Activated T-helper 1 cell treated with Interleukin-2 at 50 U/mL for 16 hours (primary cell): ENCODE results near the gene CALM1.
"Not testable (repeated sequence)": the region's sequence is repeated elsewhere in the genome, so short reads cannot be mapped to it uniquely, and the experiment has no call there.

Experiments
- DNase-seq: peaks from one replicate; pipeline ENCODE4 v3.0.0-alpha.2; 2020; ENCODE audit warnings: low read depth

Gene CALM1

DNA sequence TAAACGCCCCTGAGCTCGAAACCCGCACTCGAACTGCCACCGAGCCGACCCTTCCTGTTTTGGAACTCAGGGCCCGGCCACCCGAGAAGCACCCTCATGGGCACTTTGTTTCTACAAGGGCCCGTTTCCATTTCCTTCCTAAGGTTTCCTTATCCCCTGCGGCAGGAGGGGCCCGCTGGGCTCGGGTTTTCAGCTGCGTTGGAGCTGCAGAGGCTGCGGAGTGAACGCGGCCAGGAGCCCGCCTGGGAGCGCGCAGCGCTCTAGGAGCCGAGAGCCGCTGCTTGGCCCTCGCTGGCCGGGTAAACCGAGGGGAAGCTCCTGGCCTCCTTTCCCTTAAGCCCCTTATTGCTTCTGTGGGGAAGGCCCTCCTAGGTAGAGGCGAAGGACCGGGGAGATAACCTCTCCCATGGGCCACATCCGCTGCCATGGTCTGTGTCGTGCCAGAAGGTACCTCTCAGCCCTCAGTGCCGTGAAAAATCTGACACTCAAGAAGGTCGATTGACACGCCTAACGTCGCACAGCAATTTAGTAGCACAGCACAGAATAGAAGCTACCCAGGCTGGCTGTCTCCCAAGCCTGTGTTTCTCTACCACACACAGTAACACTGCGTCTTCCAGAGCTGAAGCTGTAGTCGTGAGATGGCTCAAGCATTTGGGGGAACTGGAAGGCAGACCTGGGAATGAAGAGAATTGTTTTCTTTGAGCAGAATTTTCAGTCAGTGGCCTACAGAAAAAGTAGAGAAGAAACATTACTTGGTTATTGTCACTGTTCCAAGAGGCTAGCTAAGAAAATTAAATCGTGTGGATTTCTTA lies 12.9 kb upstream of the CALM1 start:
- DNase-seq, result peak; percentile 58

DNA sequence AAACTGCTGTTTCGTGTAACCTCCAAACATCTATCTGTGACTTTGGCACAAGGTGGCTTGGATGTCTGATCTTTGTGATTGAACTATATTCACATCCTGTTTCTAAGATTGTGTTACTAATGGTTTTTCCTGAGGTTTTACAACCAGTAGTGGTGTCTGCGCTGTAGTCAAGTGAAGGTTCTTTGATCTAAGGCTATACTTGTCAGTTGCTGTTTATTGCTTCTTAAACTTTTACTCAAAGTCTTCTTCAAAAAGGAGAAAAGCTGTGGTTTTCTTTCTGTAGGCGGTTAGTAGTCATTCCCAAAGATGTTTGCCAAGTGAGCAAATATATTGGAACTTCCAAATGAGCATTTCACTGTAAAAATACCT lies 12.3 kb upstream of the CALM1 start:
- no peak for DNase-seq

DNA sequence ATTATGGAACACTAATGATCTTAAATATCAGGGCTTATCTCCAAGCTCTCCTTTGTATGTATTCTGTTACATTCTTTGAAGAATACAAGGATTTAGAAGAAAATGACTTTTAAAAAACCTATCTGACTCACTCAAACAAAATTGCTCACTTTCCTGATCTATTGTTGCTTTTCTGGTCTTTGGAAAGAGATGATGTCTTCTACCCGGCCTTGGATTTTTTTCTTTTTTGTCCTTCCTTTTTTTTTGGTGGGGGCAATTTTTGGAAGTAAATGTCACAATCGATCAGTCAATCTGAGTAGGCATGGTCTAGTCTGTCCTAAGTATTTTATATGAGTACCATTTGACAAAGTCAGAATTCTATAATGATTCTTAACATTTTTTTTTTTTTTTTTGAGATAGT lies 10.5 kb upstream of the CALM1 start:
- no peak for DNase-seq

DNA sequence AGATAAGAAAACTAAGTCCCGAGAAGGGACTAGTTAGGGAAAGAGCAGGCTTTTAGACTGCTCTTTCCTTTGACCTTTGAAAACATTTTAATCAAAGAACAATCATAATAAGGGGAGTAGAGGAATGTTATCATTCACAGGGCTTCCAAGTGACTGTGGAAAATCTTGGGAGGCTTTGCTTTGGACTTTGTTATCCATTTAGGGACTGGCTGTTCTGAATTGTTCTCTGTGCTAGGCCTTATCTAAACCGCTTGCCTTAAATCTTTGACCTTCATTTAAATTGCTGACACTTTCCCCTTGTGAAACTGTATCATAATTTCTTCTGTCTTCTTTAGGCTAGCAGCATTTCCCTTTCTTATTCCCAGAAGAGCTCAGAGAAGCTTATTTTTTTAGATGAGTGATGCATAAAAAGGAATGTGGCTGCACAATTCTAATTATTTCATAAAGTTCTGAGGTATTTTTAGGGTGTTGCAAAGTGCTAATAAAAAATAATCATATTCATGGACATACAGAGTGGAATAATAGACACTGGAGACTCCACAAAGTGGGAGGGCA lies 9.5 kb upstream of the CALM1 start:
- DNase-seq, result no peak

DNA sequence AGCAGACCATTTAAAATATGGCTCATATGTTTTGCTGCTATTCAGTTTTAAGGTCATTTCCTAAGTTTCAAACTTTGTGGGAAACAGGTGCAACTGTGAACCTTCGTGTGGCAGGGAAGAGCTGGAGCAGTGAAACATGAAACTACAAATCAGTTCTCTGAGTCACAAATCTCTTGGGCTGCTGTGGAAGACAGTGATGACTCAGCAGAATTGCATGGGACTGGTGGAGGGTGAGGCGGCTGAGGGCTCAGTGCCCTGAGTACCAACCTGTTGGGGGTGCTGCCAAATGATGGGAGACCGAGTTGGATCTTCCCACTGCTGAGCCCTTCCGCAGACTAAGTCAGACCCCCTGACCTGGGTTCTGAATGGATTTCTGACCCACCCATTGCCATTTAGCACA lies 8.4 kb upstream of the CALM1 start:
- no peak for DNase-seq

DNA sequence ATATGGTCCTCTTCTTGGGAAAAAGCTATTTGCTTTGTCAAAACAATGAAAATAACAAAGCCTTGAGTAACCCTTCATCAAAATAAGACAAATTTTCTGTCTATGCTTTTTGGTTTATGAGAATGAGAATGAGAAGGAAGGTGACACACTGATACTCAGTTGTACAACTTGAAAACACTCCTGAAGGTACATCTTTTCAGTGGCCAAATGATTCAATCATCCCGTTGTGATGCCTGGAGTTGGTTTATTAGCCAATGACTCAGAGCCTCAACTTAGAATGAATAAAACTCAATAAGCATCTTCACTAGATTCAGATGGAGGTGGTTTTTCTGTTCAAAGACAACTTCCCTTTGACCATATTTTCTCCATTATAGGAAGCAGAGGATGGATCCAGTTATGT lies 7.8 kb upstream of the CALM1 start:
- DNase-seq, result no peak

DNA sequence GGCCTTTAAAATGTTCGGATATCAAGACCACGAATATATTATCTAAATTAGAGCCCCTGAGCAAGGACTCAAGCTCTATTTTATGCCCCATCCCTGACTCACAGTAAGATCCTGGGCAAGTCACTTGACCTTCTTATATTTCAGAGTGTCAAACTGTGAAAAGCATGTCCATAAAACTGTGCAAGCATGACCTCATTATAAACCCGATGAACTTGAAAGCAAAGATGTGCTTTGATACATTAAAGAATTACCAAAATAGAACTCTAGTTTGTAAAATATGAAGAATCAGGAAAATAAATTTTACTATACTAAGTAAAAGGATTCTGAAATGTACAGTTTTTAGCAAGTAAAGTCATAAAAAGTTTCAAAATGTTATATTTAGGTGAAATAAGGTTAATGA lies 2.9 kb upstream of the CALM1 start:
- no peak for DNase-seq

DNA sequence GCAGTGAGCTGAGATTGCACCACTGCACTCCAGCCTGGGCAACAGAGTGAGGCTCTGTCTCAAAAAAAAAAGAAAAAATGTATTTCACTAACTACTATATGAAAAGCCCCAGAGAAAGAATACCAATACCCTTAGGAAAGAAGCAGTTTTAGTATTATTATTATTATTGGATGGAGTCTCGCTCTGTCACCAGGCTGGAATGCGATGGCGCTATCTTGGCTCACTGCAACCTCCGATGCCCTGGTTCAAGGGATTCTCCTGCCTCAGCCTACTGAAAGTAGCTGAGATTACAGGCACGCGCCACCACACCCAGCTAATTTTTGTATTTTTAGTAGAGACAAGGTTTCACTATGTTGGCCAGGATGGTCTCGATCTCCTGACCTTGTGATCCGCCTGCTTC lies 2.0 kb upstream of the CALM1 start:
- DNase-seq, result not testable (repeated sequence)

DNA sequence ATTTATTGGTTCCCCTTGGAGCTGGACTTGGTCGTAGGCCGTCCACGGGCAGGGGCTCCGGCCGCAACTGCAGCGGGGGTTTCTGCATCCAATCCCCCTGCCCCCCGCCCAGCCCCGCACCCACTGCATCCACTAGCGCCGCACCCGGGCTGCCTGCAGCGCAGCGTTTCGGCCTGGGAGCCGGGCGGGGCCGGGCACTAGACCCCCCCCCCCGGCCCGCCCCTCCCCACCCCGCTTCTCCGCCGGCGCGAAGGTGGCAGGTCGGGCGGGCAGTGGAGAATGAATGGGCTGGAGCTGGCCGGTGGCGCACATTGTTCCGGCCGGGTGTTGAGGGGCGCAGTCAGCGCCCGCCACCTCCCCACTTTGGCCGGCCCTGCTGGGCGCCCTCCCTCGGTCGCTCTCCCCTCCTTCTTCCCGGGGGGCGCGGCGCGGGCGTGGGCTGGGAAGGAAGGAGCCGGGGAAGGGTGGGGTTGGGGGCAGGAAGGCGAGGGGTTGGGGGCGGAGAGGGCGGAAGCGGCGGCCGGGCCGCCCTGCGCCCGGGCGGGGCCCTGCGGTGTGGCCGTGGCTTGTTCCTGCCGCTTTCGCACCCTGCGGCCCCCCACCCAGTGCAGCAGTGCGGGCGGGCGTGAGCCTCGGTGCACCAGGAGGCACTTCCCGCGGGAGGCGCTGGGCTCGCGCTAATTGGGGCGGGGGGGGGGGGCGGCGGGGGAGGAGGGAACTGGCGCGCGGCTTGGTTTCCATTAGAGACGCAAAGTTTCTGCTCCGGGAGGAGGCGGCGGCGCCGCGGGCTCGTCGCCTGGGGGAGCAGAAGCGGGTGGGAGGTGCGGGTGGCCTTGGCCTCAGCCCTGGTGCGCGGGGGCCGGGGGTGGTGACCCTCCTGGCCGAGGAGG lies 841 bp downstream of the CALM1 start:
- DNase-seq, result peak; percentile 59

DNA sequence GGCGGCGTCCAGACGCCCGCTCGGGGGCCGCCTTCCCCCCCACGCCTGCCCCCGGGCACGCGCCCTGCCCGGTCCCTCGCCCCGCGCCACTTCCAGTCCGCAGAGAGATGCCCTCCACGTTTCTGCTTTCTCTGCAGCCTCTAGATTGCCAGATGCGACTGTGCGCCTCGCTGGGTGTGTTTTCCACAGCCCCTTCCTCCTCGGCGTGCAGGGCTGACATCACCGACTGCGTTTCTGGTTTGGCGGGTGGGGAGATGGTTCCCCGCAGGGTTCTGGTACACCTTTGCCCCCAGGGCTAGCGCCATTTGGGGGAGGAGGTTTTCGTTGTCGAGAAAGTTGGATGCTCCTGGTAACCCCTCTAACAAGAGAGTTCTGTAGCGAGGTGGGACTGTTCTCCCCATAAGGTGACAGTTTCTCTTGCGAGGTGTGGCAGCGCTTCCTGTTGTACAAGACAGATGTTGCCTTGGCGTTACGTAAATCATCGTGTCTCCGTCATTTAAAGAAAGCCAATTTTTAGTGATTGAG lies 1.5 kb downstream of the CALM1 start:
- DNase-seq, result peak; percentile 35

DNA sequence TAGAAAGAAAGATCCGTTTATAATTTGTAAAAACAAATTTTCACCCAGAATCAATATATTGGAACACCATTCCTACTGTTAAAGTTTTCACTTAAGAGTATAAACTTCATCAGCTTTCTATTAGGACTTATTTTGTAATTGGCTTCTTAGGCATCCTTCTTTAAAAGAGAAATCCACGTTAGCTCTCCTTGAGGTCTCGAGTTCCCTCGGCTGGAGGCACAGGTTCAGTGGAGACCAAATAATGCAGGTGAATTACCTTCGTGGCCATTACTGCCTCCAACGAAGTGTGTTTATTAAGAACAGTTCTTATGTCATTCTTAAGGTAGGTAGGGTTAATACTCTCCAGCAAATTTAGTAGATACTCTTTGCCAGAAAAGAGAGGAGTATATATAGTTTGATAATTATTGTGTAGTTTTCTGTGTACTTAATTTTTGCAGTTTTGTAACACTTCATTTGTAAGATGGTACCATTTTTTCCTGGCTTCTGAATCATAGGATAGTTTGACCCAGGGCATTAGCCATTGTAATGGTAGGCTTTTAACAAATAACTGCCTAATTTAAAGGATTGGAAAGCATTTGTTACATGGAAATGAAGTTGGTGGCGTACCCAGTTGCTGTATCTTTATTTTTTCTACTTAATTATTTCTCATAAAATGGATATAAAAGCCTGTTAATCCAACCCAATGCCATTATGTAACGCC lies 2.2 kb downstream of the CALM1 start:
- DNase-seq, result no peak

DNA sequence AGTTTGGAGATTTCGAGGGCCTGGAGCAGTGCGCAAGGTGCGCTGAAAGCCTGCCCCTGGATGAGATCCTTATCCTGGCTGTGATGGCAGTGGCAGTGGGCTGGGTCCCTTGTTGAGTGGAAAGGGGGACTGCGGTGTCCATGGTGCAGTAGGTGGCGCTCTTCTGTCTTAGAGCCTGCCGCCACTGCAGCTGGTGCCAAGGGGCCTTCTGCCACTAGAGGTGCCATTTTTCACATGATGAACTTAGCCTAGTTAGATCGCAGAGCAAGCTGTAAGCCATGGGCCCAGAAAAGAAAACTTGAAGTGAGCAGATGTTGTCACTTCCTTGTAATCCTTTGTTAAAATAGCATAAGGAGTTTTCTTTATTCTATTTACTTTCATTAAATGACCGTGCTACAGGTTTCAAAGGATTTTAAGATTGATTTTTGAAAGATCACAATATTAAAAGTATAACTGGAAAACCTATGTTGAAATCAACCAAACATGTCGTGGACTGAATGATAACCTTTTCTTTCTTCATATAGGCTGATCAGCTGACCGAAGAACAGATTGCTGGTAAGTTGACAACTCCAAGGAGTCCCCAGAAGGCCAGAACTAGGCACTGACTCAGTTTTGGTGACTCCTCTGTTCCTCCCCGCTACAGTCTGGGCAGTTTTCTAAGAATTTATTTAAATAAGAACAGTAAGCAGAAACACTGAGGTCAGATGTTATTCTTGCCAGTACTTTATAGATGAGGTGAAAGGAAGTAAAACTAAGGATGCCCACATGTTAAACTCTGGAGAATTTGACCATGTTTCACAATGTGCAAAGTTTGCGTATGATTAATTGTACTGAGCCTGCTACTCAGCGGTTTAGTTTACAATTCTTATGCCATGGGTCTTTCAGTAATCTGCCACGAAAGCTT lies 3.0 kb downstream of the CALM1 start:
- DNase-seq, result peak; percentile 69

DNA sequence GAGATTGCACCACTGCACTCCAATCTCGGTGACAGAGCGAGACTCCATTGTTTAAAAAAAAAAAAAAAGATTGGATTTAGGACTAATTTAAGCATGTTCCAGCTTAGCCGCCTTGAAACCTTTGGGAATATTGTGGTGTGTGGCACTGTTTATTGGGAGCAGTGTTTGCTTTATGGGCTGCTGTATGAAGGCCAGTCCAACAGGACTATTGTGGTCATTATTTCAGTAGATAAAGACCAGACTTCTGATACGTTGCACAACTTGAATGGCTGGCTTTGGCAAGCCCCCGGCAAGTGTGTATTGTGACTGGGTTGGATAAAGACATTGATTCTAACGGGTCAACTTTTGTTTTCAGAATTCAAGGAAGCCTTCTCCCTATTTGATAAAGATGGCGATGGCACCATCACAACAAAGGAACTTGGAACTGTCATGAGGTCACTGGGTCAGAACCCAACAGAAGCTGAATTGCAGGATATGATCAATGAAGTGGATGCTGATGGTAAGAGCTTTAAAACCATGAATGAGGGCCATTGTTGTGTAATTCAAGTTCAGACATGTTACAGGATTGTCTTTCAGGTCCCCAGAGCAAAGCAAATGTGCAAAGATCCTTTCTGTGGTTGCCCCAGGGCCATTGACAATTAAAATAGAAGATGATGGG lies 4.2 kb downstream of the CALM1 start:
- no peak for DNase-seq

DNA sequence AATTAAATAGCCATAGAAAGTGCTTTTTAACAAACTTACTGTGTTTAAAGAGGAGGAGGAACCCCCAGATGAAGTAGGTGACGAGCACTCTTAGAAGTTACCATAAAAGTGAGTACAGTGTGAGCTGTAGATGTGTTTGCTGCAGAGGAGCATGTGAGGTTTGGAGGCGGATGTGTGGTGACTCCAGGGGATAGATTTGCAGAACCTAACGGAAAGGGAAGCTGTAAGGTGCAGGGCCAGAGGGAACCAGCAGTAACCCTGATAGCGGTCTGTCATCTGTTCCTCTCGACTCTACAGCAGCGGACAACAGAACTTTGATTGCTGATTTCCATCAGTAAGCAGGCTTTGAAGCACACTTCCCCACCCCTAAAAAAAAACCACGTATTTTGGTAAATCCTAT lies 5.2 kb downstream of the CALM1 start:
- DNase-seq, result no peak

DNA sequence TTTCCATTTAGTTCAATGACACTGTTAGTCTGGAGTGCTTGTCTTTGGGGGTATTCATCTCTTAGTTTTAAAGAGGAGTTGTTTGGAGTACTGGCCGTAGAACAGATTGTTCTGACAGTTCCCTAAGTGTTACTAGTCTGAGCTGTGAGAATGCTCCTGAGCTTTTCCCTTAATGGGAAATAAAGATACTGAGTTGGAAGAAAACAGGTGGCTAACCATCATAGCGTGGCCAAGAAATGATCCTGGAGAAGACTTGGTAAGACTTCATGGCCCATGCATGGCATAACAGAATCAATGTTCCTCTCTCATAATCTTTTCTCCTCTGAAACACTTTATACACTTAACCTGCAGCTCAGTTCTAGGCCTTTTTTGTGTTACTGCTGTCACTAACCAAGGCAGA lies 6.2 kb downstream of the CALM1 start:
- DNase-seq, result no peak

DNA sequence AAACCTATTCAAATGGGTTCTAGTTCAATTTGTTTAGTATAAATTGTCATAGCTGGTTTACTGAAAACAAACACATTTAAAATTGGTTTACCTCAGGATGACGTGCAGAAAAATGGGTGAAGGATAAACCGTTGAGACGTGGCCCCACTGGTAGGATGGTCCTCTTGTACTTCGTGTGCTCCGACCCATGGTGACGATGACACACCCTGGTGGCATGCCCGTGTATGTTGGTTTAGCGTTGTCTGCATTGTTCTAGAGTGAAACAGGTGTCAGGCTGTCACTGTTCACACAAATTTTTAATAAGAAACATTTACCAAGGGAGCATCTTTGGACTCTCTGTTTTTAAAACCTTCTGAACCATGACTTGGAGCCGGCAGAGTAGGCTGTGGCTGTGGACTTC lies 8.3 kb downstream of the CALM1 start:
- no peak for DNase-seq

DNA sequence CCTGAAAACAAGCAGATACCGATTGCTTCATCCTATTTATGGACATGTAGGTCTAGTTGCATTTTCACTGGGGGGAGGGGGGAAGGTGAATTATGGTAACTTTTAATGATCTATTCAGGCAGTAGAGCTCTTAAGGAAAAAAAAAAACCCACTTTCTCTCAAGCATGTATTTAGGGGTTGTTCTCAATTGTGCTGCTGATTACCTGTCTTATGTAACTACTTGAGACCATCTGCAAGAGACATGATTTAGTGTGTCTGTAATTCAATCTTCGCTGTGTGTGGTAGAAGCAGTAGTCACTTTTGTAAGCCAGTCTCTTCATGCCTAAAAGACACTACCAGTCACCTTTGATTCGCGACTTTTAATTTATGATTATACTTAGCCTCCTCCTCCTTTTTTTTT lies 8.9 kb downstream of the CALM1 start:
- no peak for DNase-seq

DNA sequence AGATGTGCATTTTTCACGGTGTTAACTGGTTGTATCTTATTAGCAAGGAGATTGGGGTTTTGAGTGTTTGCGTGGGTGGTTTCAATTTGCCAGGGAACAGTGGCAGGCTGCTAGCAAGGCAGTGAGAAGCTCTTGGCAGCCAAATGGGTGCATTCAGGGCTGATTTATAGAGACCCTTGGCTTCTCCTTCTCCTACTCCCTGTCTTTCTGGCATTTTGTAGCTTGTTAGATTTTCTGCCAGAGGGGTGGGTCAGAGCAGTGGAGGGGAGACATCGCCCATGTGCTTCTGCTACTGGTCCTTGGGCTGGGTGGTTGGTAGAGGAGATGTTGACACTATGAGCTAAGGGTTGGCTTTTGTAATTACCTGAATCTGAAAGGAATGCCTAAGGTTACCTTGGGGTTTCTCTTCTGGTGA lies 9.6 kb downstream of the CALM1 start:
- DNase-seq, result no peak

DNA sequence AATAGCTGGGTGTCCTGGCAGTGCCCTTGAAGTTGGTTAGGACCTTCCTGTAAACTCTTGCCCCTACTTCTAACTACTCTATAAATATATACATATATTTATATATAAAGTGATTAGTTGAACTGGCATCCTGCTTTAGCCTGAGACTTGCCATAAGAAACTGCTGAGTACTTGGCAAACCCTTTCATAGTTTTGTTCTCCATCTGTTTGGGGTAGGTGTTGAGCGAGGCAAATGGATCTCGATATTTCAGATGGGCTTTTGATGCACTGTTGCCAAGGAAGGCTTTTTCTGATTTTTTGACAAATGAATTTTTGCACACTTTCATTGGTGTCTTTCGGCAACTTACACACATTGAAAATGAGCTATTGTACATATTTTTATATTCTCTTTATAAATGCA lies 10.4 kb downstream of the CALM1 start:
- DNase-seq, result no peak

DNA sequence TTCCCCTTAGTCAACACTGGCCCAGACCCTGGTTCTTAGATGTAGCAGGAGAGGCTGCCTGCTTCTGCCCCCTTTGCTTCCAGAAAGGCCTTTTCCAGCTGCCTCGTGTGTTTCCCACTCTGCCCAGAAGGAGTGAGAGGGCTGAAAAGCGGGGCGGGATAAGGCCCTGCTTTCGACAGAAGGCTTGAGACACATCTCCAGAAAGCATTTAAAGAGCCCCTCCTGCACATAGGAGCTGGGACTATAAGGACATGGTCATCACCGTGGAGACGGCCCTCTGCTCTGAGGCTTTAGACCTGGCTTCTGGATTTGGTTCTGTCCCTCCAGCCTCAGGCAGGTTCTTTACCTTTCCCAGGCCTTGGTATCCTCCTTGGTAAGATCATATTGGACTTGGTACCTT lies 11.9 kb downstream of the CALM1 start:
- no peak for DNase-seq
